ENCODE data around the gene MOV10L1. TPM values are rescaled to one million over a fixed set of nuclear protein-coding genes. Genes with fewer than 3 reads are reported as not detected.

Gene MOV10L1
- total RNA-seq, 2 donors from 2014 or later, result 0.27 to 0.50 TPM

DNA sequence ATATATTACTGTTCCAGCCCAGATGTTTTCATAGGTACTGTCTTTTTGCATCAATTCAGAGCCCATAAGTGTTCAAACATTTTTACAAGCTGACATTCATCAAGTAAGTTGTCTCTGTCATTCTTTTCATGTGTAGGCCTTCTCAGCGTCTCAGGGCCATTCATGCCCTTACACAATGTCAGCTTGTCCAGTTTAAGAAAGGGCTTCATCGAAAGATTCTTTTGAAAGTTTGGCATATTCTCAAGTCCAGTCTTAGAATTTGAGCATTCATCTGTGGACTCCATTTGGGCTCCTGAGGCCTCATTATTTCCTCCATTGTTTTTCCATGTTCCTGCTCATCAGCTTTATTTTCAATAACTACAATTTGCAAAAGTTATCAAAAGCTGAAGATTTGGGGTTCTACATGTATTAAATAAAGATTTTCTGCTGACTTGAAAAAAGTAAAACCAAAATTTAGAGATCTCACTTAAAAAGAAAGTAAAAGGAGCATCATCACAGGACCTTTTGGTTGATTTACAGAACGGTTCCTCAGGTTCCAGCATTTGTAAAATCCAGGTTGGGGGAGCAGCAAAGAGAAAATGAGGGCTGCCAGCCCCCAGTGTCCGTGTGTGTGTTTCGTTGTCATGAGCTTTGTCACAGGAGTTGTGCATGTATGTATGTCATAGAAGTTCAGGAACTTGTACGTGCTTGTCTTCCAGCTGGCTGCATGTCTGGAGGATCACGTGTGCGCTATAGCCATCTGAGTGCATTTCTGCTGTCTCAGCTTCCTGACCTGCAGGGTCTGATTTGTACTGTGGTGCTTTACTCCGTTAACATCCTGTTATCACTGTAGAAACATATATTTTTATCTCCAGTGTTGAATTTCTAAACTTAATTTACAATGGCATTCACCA is 15.6 kb downstream of the MOV10L1 start:
- Histone ChIP-seq H3K4me3 (no peak overlapping the region), H3K27ac (no peak overlapping the region), H3K36me3 (no peaks in the 10 kb centered on the region), H3K9me3 (no peaks in the 10 kb centered on the region), H3K27me3 (no peaks in the 10 kb centered on the region), H3K4me1 (no peaks in the 10 kb centered on the region), H3K9ac (ENCODE audit: low read depth in 2 of 2, low read length in 2 of 2) (no peak overlapping the region)
- no peak for DNase-seq
- TF ChIP-seq, protein P1, sequence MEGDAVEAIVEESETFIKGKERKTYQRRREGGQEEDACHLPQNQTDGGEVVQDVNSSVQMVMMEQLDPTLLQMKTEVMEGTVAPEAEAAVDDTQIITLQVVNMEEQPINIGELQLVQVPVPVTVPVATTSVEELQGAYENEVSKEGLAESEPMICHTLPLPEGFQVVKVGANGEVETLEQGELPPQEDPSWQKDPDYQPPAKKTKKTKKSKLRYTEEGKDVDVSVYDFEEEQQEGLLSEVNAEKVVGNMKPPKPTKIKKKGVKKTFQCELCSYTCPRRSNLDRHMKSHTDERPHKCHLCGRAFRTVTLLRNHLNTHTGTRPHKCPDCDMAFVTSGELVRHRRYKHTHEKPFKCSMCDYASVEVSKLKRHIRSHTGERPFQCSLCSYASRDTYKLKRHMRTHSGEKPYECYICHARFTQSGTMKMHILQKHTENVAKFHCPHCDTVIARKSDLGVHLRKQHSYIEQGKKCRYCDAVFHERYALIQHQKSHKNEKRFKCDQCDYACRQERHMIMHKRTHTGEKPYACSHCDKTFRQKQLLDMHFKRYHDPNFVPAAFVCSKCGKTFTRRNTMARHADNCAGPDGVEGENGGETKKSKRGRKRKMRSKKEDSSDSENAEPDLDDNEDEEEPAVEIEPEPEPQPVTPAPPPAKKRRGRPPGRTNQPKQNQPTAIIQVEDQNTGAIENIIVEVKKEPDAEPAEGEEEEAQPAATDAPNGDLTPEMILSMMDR (IDR thresholded peaks at IDR 0.05), result no peak
- intact Hi-C loops (cut with DNase I), result no loop called here

DNA sequence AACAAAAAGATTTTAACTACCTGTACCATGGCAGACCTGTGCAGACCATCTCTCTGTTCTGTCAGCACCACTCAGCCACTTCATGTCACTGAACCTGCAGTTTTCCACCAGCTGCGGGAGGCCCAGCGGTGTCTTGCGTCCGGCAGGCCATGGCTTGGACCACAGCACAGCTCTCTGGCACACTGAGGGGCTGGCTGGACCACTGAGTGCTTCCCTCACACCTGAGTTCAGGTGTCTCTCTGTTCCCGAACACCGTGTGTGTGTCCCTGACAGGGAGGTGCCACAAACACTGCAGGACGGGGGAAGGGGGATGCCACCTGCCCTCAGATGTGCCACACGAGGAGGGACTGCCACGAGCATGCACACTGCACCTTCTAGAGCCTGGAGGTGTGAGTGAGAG is 17.7 kb downstream of the MOV10L1 start:
- no peak overlapping the region for H3K4me3 ChIP-seq
- intact Hi-C loops (cut with DNase I), result no loop called here
- TF ChIP-seq, protein P1 (IDR thresholded peaks at IDR 0.05), result no peak
- no peaks in the 10 kb centered on the region for H3K4me1 ChIP-seq
- H3K9me3 ChIP-seq, result no peaks in the 10 kb centered on the region
- no peak overlapping the region for H3K9ac ChIP-seq (ENCODE audit: low read depth in 2 of 2, low read length in 2 of 2)
- H3K36me3 ChIP-seq, result no peaks in the 10 kb centered on the region
- H3K27ac ChIP-seq, result no peak overlapping the region
- no peak for DNase-seq
- H3K27me3 ChIP-seq, result no peaks in the 10 kb centered on the region

DNA sequence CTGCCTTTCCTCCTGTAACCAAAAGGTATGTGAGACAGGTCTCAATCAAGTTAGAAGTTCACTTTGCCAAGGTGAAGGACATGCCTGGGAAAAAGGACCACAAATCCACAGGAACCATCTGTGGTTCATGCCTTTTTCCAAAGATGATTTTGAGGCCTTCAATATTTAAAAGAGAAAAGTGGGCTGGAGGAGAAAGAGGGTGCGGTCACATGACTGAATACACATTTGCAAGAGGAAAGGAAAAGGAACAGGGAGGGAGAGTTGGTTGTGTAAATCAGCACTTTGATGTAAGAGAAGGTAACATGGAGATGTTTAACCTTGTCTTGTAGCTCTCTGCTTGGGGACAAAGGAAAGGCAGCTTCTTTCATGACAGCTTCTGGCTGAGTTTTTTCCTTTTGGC is 21.2 kb downstream of the MOV10L1 start:
- H3K27me3 ChIP-seq, result no peaks in the 10 kb centered on the region
- H3K27ac ChIP-seq, result no peak overlapping the region
- intact Hi-C loops (cut with DNase I), result no loop called here
- H3K36me3 ChIP-seq, result no peaks in the 10 kb centered on the region
- H3K4me1 ChIP-seq, result no peaks in the 10 kb centered on the region
- no peaks in the 10 kb centered on the region for H3K9me3 ChIP-seq
- H3K4me3 ChIP-seq, result no peak overlapping the region
- no peak for DNase-seq
- TF ChIP-seq, protein P1 (IDR thresholded peaks at IDR 0.05), result no peak
- H3K9ac ChIP-seq (ENCODE audit: low read depth in 2 of 2, low read length in 2 of 2), result no peak overlapping the region

DNA sequence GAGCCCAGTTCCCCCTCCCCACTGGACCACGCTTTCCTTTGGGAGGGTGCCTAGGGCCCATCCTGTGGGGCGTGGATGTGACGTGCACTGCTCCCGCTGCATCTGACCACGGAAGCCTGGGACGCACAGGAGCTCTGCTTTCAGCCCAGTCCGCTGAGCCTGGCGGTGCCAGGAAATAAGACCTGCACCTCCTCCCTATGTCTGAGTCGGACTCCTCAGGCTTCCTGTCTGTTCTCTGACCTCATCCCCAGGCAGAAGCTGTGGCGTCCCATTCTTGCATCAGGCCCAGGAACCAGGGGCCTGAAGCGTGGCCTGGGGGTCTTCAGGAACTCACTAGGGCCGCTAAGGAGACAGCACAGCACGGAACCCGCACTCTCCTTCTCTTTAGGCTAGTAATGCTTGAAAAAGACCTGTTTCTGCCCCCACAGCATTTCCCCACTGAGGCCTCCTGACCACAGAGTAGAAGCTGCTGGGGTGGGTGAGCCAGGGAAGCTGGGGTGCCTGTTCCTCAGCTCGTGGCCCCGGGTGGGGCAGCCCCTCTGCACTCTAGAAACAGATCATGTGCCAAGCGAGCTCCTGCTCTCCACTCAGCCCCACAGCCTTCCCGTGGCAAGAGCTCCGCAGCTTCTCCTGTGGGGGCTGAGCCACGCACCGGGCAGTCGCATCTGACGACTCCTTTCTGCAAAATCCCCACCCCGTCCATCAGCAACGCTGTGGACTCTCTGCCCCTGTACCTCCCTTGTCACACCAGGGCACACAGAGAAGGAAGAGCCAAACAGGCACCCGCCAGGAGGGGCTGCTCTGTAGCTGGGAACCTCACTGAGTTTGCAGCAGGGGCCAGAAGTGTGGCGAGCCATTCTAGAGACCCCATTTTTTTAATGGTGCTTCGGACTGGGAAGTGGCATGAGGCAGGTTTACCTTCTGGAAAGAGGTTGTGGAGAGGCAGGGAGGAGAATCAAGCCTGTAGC is 22.6 kb downstream of the MOV10L1 start:
- H3K9me3 ChIP-seq, result no peaks in the 10 kb centered on the region
- H3K36me3 ChIP-seq, result no peaks in the 10 kb centered on the region
- no peak overlapping the region for H3K4me3 ChIP-seq
- intact Hi-C loops (cut with DNase I), result no loop called here
- TF ChIP-seq, protein P1 (IDR thresholded peaks at IDR 0.05), result no peak
- DNase-seq, result no peak
- H3K9ac ChIP-seq (ENCODE audit: low read depth in 2 of 2, low read length in 2 of 2), result no peak overlapping the region
- no peaks in the 10 kb centered on the region for H3K27me3 ChIP-seq
- no peaks in the 10 kb centered on the region for H3K4me1 ChIP-seq
- H3K27ac ChIP-seq, result no peak overlapping the region

DNA sequence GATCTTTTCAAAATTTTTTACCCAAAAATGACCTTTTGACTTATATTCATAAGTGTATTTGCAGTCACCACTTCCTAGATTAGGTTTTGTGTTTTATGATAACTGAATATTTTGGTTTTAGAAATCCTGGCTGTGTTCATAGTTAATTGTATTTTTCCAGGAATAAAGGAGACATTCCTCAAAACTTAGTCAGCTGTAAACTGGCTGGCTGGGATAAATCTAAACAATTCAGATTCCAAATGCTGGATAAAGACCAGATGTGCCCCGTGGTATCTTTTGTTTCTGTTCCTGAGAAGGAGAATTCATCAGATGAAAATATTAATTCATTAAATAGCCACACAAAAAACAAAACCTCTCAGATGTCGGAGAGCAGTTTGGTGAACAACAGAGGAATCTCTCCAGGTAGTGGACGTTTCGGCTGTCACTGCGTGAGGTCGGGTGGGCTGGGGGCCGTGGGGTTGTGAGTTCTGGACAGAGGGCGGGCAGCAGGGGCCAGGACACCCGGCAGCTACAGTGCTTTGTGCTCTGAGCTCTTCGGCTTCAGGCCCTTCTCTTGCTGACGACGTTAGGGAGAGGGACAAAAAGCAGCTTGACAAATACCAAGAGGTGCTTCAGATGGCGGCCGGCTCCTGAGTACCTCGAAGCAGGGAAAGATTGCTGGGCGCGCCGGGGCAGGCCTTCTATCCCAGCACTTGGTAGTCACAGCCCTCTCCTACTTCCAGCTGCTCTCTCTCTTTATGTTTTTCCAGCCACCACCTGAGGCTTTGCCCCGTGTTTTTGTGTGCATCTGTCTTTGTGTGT is 24.6 kb downstream of the MOV10L1 start:
- Histone ChIP-seq H3K27ac (no peak overlapping the region), H3K4me1 (no peaks in the 10 kb centered on the region), H3K9me3 (no peaks in the 10 kb centered on the region), H3K4me3 (no peak overlapping the region), H3K36me3 (no peaks in the 10 kb centered on the region), H3K9ac (ENCODE audit: low read depth in 2 of 2, low read length in 2 of 2) (no peak overlapping the region), H3K27me3 (no peaks in the 10 kb centered on the region)
- DNase-seq, result no peak
- intact Hi-C loops (cut with DNase I), result no loop called here
- TF ChIP-seq, protein P1 (IDR thresholded peaks at IDR 0.05), result no peak

All from colonic mucosa (tissue), 4 donors.